ENCODE results near the gene PTS. TPM values are rescaled to one million over a fixed set of nuclear protein-coding genes. Genes with fewer than 3 reads are reported as not detected.

Gene PTS
- total RNA-seq, 2 experiments from 2014 or later = 82.9 to 86.2 TPM

GRCh38 chr11:112269139-112269538 is 42.9 kb downstream of the PTS start:
- CTCF ChIA-PET = no interaction called here
- no peaks in the 10 kb centered on the region for H3K4me1 Mint-ChIP-seq (ENCODE audit: low read depth)
- Histone ChIP-seq H3K27ac (ENCODE audit: low read depth in 1 of 2, low read length in 2 of 2) (no peak overlapping the region), H3K36me3 (ENCODE audit: insufficient read depth, low read length) (no peaks in the 10 kb centered on the region), H3K4me1 (ENCODE audit: insufficient read depth, low read length) (no peaks in the 10 kb centered on the region), H3K27me3 (ENCODE audit: control insufficient read depth in 1 of 2, insufficient read depth in 2 of 2, low read length in 2 of 2) (no peaks in the 10 kb centered on the region), H3K9me3 (ENCODE audit: control insufficient read depth in 1 of 2, insufficient read depth in 1 of 2, low read length in 2 of 2) (no peaks in the 10 kb centered on the region), H3K4me3 (ENCODE audit: low read length) (no peak overlapping the region)
- DNase-seq (no peak), ATAC-seq (ENCODE audit: poor library complexity) (no peak)
- POLR2A ChIA-PET = no interaction called here
- H3K27ac Mint-ChIP-seq = no peak overlapping the region
- no peak for TF ChIP-seq CTCF (IDR thresholded peaks at IDR 0.05)
- no peak overlapping the region for H3K4me3 Mint-ChIP-seq
- no peaks in the 10 kb centered on the region for H3K27me3 Mint-ChIP-seq
- no peaks in the 10 kb centered on the region for H3K9me3 Mint-ChIP-seq
- intact Hi-C loops (cut with DNase I, micrococcal nuclease) = no loop called here
- H3K36me3 Mint-ChIP-seq (ENCODE audit: low read depth) = no peaks in the 10 kb centered on the region

- Histone ChIP-seq H3K4me3 (ENCODE audit: low read length) (no peak overlapping the region), H3K9me3 (ENCODE audit: control insufficient read depth in 1 of 2, insufficient read depth in 1 of 2, low read length in 2 of 2) (no peaks in the 10 kb centered on the region), H3K27ac (ENCODE audit: low read depth in 1 of 2, low read length in 2 of 2) (no peak overlapping the region), H3K27me3 (ENCODE audit: control insufficient read depth in 1 of 2, insufficient read depth in 2 of 2, low read length in 2 of 2) (no peaks in the 10 kb centered on the region), H3K4me1 (ENCODE audit: insufficient read depth, low read length) (no peaks in the 10 kb centered on the region), H3K36me3 (ENCODE audit: insufficient read depth, low read length) (no peaks in the 10 kb centered on the region)
- ChIA-PET CTCF (interaction anchor here (1.6 kb wide), 1 partner anchor 10 kb away, joined by 6 read pairs; no protein-coding TSS in a partner anchor), POLR2A (no interaction called here)
- Mint-ChIP-seq H3K27ac (no peak overlapping the region), H3K4me3 (no peak overlapping the region), H3K9me3 (no peaks in the 10 kb centered on the region), H3K36me3 (ENCODE audit: low read depth) (no peaks in the 10 kb centered on the region), H3K4me1 (ENCODE audit: low read depth) (no peaks in the 10 kb centered on the region), H3K27me3 (no peaks in the 10 kb centered on the region)
- TF ChIP-seq CTCF (IDR thresholded peaks at IDR 0.05) = no peak
- no peak for ATAC-seq (ENCODE audit: poor library complexity)
- no peak for DNase-seq
- intact Hi-C loops (cut with DNase I, micrococcal nuclease) = no loop called here
Observed at GRCh38 chr11:112270551-112271180, 44.4 kb downstream of the PTS start.

GRCh38 chr11:112271242-112271641 is 45.0 kb downstream of the PTS start:
- H3K9me3 ChIP-seq (ENCODE audit: control insufficient read depth in 1 of 2, insufficient read depth in 1 of 2, low read length in 2 of 2) = no peaks in the 10 kb centered on the region
- H3K27ac ChIP-seq (ENCODE audit: low read depth in 1 of 2, low read length in 2 of 2) = no peak overlapping the region
- H3K4me3 ChIP-seq (ENCODE audit: low read length) = no peak overlapping the region
- H3K9me3 Mint-ChIP-seq = no peaks in the 10 kb centered on the region
- H3K4me1 ChIP-seq (ENCODE audit: insufficient read depth, low read length) = no peaks in the 10 kb centered on the region
- H3K4me1 Mint-ChIP-seq (ENCODE audit: low read depth) = no peaks in the 10 kb centered on the region
- intact Hi-C loops (cut with DNase I, micrococcal nuclease) = no loop called here
- H3K4me3 Mint-ChIP-seq = no peak overlapping the region
- ChIA-PET CTCF (interaction anchor here (1.6 kb wide), 1 partner anchor 9 kb away, joined by 6 read pairs; no protein-coding TSS in a partner anchor), POLR2A (no interaction called here)
- TF ChIP-seq CTCF (IDR thresholded peaks at IDR 0.05) = no peak
- no peak for DNase-seq
- no peaks in the 10 kb centered on the region for H3K27me3 ChIP-seq (ENCODE audit: control insufficient read depth in 1 of 2, insufficient read depth in 2 of 2, low read length in 2 of 2)
- no peaks in the 10 kb centered on the region for H3K36me3 ChIP-seq (ENCODE audit: insufficient read depth, low read length)
- no peaks in the 10 kb centered on the region for H3K27me3 Mint-ChIP-seq
- H3K27ac Mint-ChIP-seq = no peak overlapping the region
- no peaks in the 10 kb centered on the region for H3K36me3 Mint-ChIP-seq (ENCODE audit: low read depth)
- ATAC-seq (ENCODE audit: poor library complexity) = no peak

Data from CD4-positive, alpha-beta T cell (primary cell).